GM12801 (cell line): Measurements from ENCODE around the gene CHID1.

Source experiments
- CTCF ChIP-seq: IDR thresholded peaks from one replicate; pipeline ENCODE4 v1.5.1; 2011; ENCODE audit warnings: control low read depth; ENCODE audit not compliant: insufficient read length; ENCODE audit errors: extremely low read depth

Gene CHID1

GRCh38 chr11:904380-904779, 6.2 kb downstream of the CHID1 start:
- no peak for TF ChIP-seq CTCF

GRCh38 chr11:901452-902061, 9.1 kb downstream of the CHID1 start:
- no peak for TF ChIP-seq CTCF

GRCh38 chr11:900545-900944, 10.1 kb downstream of the CHID1 start:
- TF ChIP-seq CTCF, result no peak

- TF ChIP-seq CTCF, result no peak
Observed at GRCh38 chr11:899724-900123, 10.9 kb downstream of the CHID1 start.

GRCh38 chr11:898540-899190, 11.9 kb downstream of the CHID1 start:
- no peak for TF ChIP-seq CTCF

- no peak for TF ChIP-seq CTCF
Observed at GRCh38 chr11:898143-898511, 12.5 kb downstream of the CHID1 start.

GRCh38 chr11:897253-898142, 13.1 kb downstream of the CHID1 start:
- no peak for TF ChIP-seq CTCF
